Measurements from ENCODE around the gene TGDS. TPM values are rescaled to one million over a fixed set of nuclear protein-coding genes. Genes with fewer than 3 reads are reported as not detected.

Gene TGDS
- total and polyA plus RNA-seq, 4 experiments from 2014 or later, result 15.9 to 16.8 (median 16.3) TPM

- intact Hi-C loops (cut with micrococcal nuclease), result loop anchor here (5.0 kb wide), 1 partner anchor 273 kb away; no protein-coding TSS in a partner anchor
These were observed 677 bp downstream of the TGDS start for GRCh38 chr13:94595001-94595949.

DNA sequence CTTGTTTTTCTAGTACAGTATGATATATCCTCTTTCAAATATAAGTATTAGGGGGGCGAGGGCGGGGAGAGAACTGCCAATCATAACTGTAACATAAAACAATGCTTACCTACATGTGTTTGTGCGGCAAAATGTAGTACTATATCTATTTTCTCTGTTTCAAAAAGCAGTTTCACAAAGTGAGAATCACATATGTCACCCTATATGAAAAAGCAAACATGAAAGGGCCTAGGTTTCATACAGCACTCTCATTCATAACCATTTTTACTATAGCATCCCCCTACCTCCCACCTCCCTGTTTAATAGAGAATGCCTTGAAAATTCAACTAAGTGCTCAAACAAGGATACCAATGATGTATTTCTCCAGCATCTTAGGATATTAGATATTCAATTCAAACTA is 5.2 kb downstream of the TGDS start:
- peaks cover 19% of the 10 kb centered on the region for H3K36me3 ChIP-seq (ENCODE audit: insufficient read depth, low read length)
- no peak overlapping the region for H3K27ac Mint-ChIP-seq
- peak overlapping the region in 2 of 8 donors; percentile 11 to 22 for H3K4me3 Mint-ChIP-seq
- intact Hi-C loops (cut with micrococcal nuclease), result no loop called here
- no peaks in the 10 kb centered on the region for H3K27me3 Mint-ChIP-seq
- H3K36me3 Mint-ChIP-seq, result peaks cover 31 to 48% of the 10 kb centered on the region in 2 donors
- no peaks in the 10 kb centered on the region for H3K9me3 ChIP-seq (ENCODE audit: control insufficient read depth in 1 of 2, low read length in 2 of 2)
- H3K27me3 ChIP-seq (ENCODE audit: insufficient read depth, low read length), result no peaks in the 10 kb centered on the region
- H3K9me3 Mint-ChIP-seq, result peaks cover 0 to 2% (median 0%) of the 10 kb centered on the region in 8 donors
- ChIA-PET CTCF (ENCODE audit: partially characterized antibody) (interaction anchor here (1.0 kb wide), 1 partner anchor 26 kb away, joined by 3 read pairs; no protein-coding TSS in a partner anchor), POLR2A (ENCODE audit: partially characterized antibody) (no interaction called here)
- peaks cover 37 to 55% (median 43%) of the 10 kb centered on the region in 4 donors for H3K4me1 Mint-ChIP-seq
- H3K4me1 ChIP-seq (ENCODE audit: insufficient read depth, low read length), result peaks cover 35% of the 10 kb centered on the region
- no peak overlapping the region for H3K27ac ChIP-seq (ENCODE audit: low read depth, low read length)
- DNase-seq, result no peak
- no peak overlapping the region for H3K4me3 ChIP-seq (ENCODE audit: low read length in 2 of 2)

More at GRCh38 chr13:94595001-94595949, 677 bp downstream of the TGDS start:
- ChIA-PET CTCF (ENCODE audit: partially characterized antibody) (interaction anchor here (0.7 to 2.4 kb wide), 7 partner anchors 8 to 809 kb away, joined by 3 to 23 read pairs (median 3); no protein-coding TSS in a partner anchor), POLR2A (ENCODE audit: partially characterized antibody) (interaction anchor here (0.8 to 2.9 kb wide), 12 partner anchors 10 to 1082 kb away, joined by 3 to 96 read pairs (median 4); partner anchors contain the start of gene DNAJC3)
- Mint-ChIP-seq H3K27ac (peak overlapping the region; percentile 84 to 97 (median 94)), H3K36me3 (peaks cover 11 to 25% of the 10 kb centered on the region in 2 donors), H3K4me1 (peaks cover 29 to 43% (median 36%) of the 10 kb centered on the region in 4 donors), H3K27me3 (no peaks in the 10 kb centered on the region), H3K9me3 (peaks cover 0 to 2% (median 0%) of the 10 kb centered on the region in 8 donors), H3K4me3 (peak overlapping the region; percentile 92 to 98 (median 94))
- H3K4me1 ChIP-seq (ENCODE audit: insufficient read depth, low read length), result peaks cover 38% of the 10 kb centered on the region
- H3K4me3 ChIP-seq (ENCODE audit: low read length in 2 of 2), result peak overlapping the region; percentile 78 to 87
- H3K9me3 ChIP-seq (ENCODE audit: control insufficient read depth in 1 of 2, low read length in 2 of 2), result no peaks in the 10 kb centered on the region
- H3K27ac ChIP-seq (ENCODE audit: low read depth, low read length), result peak overlapping the region; percentile 75
- peaks cover 15% of the 10 kb centered on the region for H3K36me3 ChIP-seq (ENCODE audit: insufficient read depth, low read length)
- DNase-seq, result peak; percentile 25 to 43 (median 31)
- H3K27me3 ChIP-seq (ENCODE audit: insufficient read depth, low read length), result no peaks in the 10 kb centered on the region

DNA sequence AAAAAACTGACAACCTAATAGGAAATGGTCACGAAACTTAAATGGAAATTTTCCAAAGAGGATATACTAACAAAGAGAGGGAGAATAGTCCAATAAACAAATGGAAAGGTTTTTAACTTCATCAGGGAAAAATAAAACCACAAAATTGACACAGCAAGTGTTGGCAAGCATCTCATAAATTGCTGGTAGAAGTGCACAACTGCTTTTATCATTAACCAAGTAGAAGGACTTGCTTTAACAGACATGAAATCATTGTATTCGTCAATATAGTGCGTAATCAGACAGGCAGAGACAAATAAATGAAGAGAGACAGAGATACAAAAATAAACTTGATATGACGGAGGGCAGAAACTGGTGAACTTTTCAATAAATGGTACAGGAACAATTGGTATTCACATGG is 7.4 kb downstream of the TGDS start:
- Histone ChIP-seq H3K4me1 (ENCODE audit: insufficient read depth, low read length) (peaks cover 16% of the 10 kb centered on the region), H3K27me3 (ENCODE audit: insufficient read depth, low read length) (no peaks in the 10 kb centered on the region), H3K9me3 (ENCODE audit: control insufficient read depth in 1 of 2, low read length in 2 of 2) (no peaks in the 10 kb centered on the region), H3K27ac (ENCODE audit: low read depth, low read length) (no peak overlapping the region), H3K4me3 (ENCODE audit: low read length in 2 of 2) (no peak overlapping the region), H3K36me3 (ENCODE audit: insufficient read depth, low read length) (peaks cover 22% of the 10 kb centered on the region)
- H3K9me3 Mint-ChIP-seq, result no peaks in the 10 kb centered on the region
- intact Hi-C loops (cut with micrococcal nuclease), result no loop called here
- no peak overlapping the region for H3K27ac Mint-ChIP-seq
- H3K27me3 Mint-ChIP-seq, result no peaks in the 10 kb centered on the region
- CTCF ChIA-PET (ENCODE audit: partially characterized antibody), result no interaction called here
- POLR2A ChIA-PET (ENCODE audit: partially characterized antibody), result interaction anchor here (0.7 to 0.8 kb wide), 2 partner anchors 13 to 15 kb away, joined by 3 read pairs; partner anchors contain the start of gene GPR180
- H3K4me3 Mint-ChIP-seq, result no peak overlapping the region
- peaks cover 22 to 40% (median 31%) of the 10 kb centered on the region in 4 donors for H3K4me1 Mint-ChIP-seq
- DNase-seq, result no peak
- H3K36me3 Mint-ChIP-seq, result peaks cover 44 to 55% of the 10 kb centered on the region in 2 donors

DNA sequence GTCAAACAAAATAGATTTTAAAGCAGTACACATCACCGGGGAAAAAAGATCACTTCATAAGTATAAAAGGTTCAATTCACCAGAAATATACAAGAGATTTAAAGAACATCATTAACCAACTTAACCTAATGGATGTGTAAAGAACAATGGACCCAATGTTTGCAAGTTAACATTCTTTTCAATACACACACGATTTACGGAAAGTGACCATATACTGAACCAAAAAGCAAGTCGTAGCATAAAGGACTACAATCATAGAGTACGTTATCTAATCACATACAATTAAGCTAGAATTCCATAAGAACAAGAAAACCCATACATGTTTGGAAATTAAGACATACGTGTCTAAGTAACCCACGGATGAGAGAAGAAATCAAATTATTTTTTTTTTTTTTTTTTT is 9.6 kb downstream of the TGDS start:
- no peaks in the 10 kb centered on the region for H3K9me3 ChIP-seq (ENCODE audit: control insufficient read depth in 1 of 2, low read length in 2 of 2)
- Mint-ChIP-seq H3K4me3 (no peak overlapping the region), H3K4me1 (peaks cover 19 to 34% (median 26%) of the 10 kb centered on the region in 4 donors), H3K27me3 (no peaks in the 10 kb centered on the region), H3K27ac (no peak overlapping the region), H3K9me3 (no peaks in the 10 kb centered on the region), H3K36me3 (peaks cover 53 to 65% of the 10 kb centered on the region in 2 donors)
- ChIA-PET POLR2A (ENCODE audit: partially characterized antibody) (interaction anchor here (1.3 kb wide), 1 partner anchor 15 kb away, joined by 3 read pairs; the partner anchor contains the start of gene GPR180), CTCF (ENCODE audit: partially characterized antibody) (interaction anchor here (0.6 to 1.3 kb wide), 3 partner anchors 31 to 151 kb away, joined by 3 to 4 read pairs (median 3); no protein-coding TSS in a partner anchor)
- intact Hi-C loops (cut with micrococcal nuclease), result no loop called here
- no peak overlapping the region for H3K27ac ChIP-seq (ENCODE audit: low read depth, low read length)
- H3K4me3 ChIP-seq (ENCODE audit: low read length in 2 of 2), result no peak overlapping the region
- H3K4me1 ChIP-seq (ENCODE audit: insufficient read depth, low read length), result peaks cover 10% of the 10 kb centered on the region
- H3K27me3 ChIP-seq (ENCODE audit: insufficient read depth, low read length), result no peaks in the 10 kb centered on the region
- no peak for DNase-seq
- peaks cover 24% of the 10 kb centered on the region for H3K36me3 ChIP-seq (ENCODE audit: insufficient read depth, low read length)

DNA sequence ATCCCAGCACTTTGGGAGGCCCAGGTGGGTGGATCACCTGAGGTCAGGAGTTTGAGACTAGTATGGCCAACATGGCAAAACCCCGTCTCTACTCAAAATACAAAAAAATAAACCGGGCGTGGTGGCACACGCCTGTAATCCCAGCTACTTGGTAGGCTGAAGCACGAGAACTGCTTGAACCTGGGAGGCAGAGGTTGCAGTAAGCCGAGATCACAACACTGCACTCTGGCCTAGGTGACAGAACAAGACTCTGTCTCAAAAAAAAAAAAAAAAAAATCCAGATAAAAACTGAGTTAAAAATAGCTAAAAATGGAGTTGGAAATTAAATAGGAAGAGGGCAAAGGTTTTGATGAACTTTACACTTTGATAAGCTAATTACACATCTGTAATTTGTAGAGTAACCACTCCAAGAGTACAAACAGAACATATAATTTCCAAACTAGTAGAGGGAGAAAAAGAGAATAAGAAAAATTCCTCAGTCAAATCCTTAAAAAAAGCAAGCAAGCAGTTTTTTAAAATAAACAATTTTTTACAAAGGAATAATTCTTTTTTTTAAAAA is 10.3 kb downstream of the TGDS start:
- ChIA-PET CTCF (ENCODE audit: partially characterized antibody) (interaction anchor here (0.6 to 1.3 kb wide), 2 partner anchors 35 to 150 kb away, joined by 3 read pairs; no protein-coding TSS in a partner anchor), POLR2A (ENCODE audit: partially characterized antibody) (interaction anchor here (1.3 kb wide), 1 partner anchor 16 kb away, joined by 3 read pairs; the partner anchor contains the start of gene GPR180)
- Histone ChIP-seq H3K4me3 (ENCODE audit: low read length in 2 of 2) (no peak overlapping the region), H3K36me3 (ENCODE audit: insufficient read depth, low read length) (peaks cover 25% of the 10 kb centered on the region), H3K27me3 (ENCODE audit: insufficient read depth, low read length) (no peaks in the 10 kb centered on the region), H3K9me3 (ENCODE audit: control insufficient read depth in 1 of 2, low read length in 2 of 2) (no peaks in the 10 kb centered on the region), H3K27ac (ENCODE audit: low read depth, low read length) (no peak overlapping the region), H3K4me1 (ENCODE audit: insufficient read depth, low read length) (peaks cover 3% of the 10 kb centered on the region)
- DNase-seq, result no peak
- H3K27ac Mint-ChIP-seq, result no peak overlapping the region
- intact Hi-C loops (cut with micrococcal nuclease), result no loop called here
- H3K9me3 Mint-ChIP-seq, result no peaks in the 10 kb centered on the region
- H3K27me3 Mint-ChIP-seq, result no peaks in the 10 kb centered on the region
- peaks cover 56 to 64% of the 10 kb centered on the region in 2 donors for H3K36me3 Mint-ChIP-seq
- H3K4me3 Mint-ChIP-seq, result no peak overlapping the region
- peaks cover 19 to 30% (median 24%) of the 10 kb centered on the region in 4 donors for H3K4me1 Mint-ChIP-seq

GRCh38 chr13:94583926-94584325 is 12.0 kb downstream of the TGDS start:
- ChIA-PET CTCF (ENCODE audit: partially characterized antibody) (no interaction called here), POLR2A (ENCODE audit: partially characterized antibody) (no interaction called here)
- Mint-ChIP-seq H3K27ac (no peak overlapping the region), H3K4me1 (peaks cover 13 to 24% (median 16%) of the 10 kb centered on the region in 4 donors), H3K9me3 (no peaks in the 10 kb centered on the region), H3K27me3 (no peaks in the 10 kb centered on the region), H3K4me3 (no peak overlapping the region), H3K36me3 (peaks cover 59 to 69% of the 10 kb centered on the region in 2 donors)
- Histone ChIP-seq H3K9me3 (ENCODE audit: control insufficient read depth in 1 of 2, low read length in 2 of 2) (no peaks in the 10 kb centered on the region), H3K36me3 (ENCODE audit: insufficient read depth, low read length) (peaks cover 37% of the 10 kb centered on the region), H3K27ac (ENCODE audit: low read depth, low read length) (no peak overlapping the region), H3K27me3 (ENCODE audit: insufficient read depth, low read length) (no peaks in the 10 kb centered on the region), H3K4me3 (ENCODE audit: low read length in 2 of 2) (no peak overlapping the region), H3K4me1 (ENCODE audit: insufficient read depth, low read length) (no peaks in the 10 kb centered on the region)
- DNase-seq, result no peak
- intact Hi-C loops (cut with micrococcal nuclease), result no loop called here
